ENCODE measurements around the gene KIF18A. TPM values are rescaled to one million over a fixed set of nuclear protein-coding genes. Genes with fewer than 3 reads are reported as not detected.

KIF18A gene
- total and polyA plus RNA-seq, 10 donors = 0.54 to 6.6 (median 1.9) TPM

GRCh38 chr11:28100665-28101064, 7.3 kb downstream of the KIF18A start:
- peaks cover 0 to 6% (median 0%) of the 10 kb centered on the region in 6 donors for H3K4me1 ChIP-seq
- H3K9me3 ChIP-seq = no peaks in the 10 kb centered on the region
- H3K36me3 ChIP-seq = peaks cover 0 to 7% (median 0%) of the 10 kb centered on the region in 6 donors
- intact Hi-C loops (cut with DNase I; ENCODE audit: low total_unique reads) = no loop called here
- no peaks in the 10 kb centered on the region for H3K27me3 ChIP-seq (replicated peaks in 1 of 7)
- no peak overlapping the region for H3K4me3 ChIP-seq
- no peak for DNase-seq
- no peak for TF ChIP-seq POLR2A (IDR thresholded peaks at IDR 0.05)
- no peak overlapping the region for H3K27ac ChIP-seq
- WGBS, 5 donors = 83 to 93% (median 85%) methylated on average over 2 of the region's 2 CpGs

GRCh38 chr11:28099715-28100114, 8.2 kb downstream of the KIF18A start:
- no peaks in the 10 kb centered on the region for H3K27me3 ChIP-seq (replicated peaks in 1 of 7)
- intact Hi-C loops (cut with DNase I; ENCODE audit: low total_unique reads) = no loop called here
- H3K4me1 ChIP-seq = no peaks in the 10 kb centered on the region
- H3K9me3 ChIP-seq = no peaks in the 10 kb centered on the region
- 60 to 82% (median 65%) methylated on average over 1 of the region's 1 CpG for WGBS, 5 donors
- no peak overlapping the region for H3K27ac ChIP-seq
- TF ChIP-seq POLR2A (IDR thresholded peaks at IDR 0.05) (no peak), POLR2AphosphoS5 (IDR thresholded peaks at IDR 0.05) (no peak), CTCF (IDR thresholded peaks at IDR 0.05 in 8 of 11, conservative IDR thresholded peaks at IDR 0.05 in 3 of 11) (no peak)
- peaks cover 0 to 7% (median 0%) of the 10 kb centered on the region in 6 donors for H3K36me3 ChIP-seq
- H3K4me3 ChIP-seq = no peak overlapping the region
- no peak for DNase-seq

- H3K27me3 ChIP-seq (replicated peaks in 1 of 7) = no peaks in the 10 kb centered on the region
- no peak for TF ChIP-seq POLR2AphosphoS5 (IDR thresholded peaks at IDR 0.05)
- no peak for DNase-seq
- H3K36me3 ChIP-seq = peaks cover 0 to 7% (median 0%) of the 10 kb centered on the region in 6 donors
- intact Hi-C loops (cut with DNase I; ENCODE audit: low total_unique reads) = no loop called here
- no peak overlapping the region for H3K4me3 ChIP-seq
- H3K4me1 ChIP-seq = no peaks in the 10 kb centered on the region
- 85 to 98% (median 85%) methylated on average over 1 of the region's 1 CpG for WGBS, 5 donors
- no peak overlapping the region for H3K27ac ChIP-seq
- H3K9me3 ChIP-seq = no peaks in the 10 kb centered on the region
Measured at GRCh38 chr11:28098257-28098656, 9.7 kb downstream of the KIF18A start.

- H3K36me3 ChIP-seq = peaks cover 0 to 7% (median 0%) of the 10 kb centered on the region in 6 donors
- intact Hi-C loops (cut with DNase I; ENCODE audit: low total_unique reads) = no loop called here
- no peaks in the 10 kb centered on the region for H3K4me1 ChIP-seq
- H3K27ac ChIP-seq = no peak overlapping the region
- DNase-seq = no peak
- H3K27me3 ChIP-seq (replicated peaks in 1 of 7) = no peaks in the 10 kb centered on the region
- H3K9me3 ChIP-seq = no peaks in the 10 kb centered on the region
- TF ChIP-seq POLR2A (IDR thresholded peaks at IDR 0.05) (no peak), POLR2AphosphoS5 (IDR thresholded peaks at IDR 0.05) (no peak)
- H3K4me3 ChIP-seq = no peak overlapping the region
Measured at GRCh38 chr11:28092786-28093185, 15.2 kb downstream of the KIF18A start.

GRCh38 chr11:28090052-28090749, 17.8 kb downstream of the KIF18A start:
- H3K9me3 ChIP-seq = no peaks in the 10 kb centered on the region
- intact Hi-C loops (cut with DNase I; ENCODE audit: low total_unique reads) = no loop called here
- H3K27me3 ChIP-seq (replicated peaks in 1 of 7) = no peaks in the 10 kb centered on the region
- H3K4me1 ChIP-seq = no peaks in the 10 kb centered on the region
- no peak overlapping the region for H3K4me3 ChIP-seq
- TF ChIP-seq POLR2A (IDR thresholded peaks at IDR 0.05) (no peak), CTCF (IDR thresholded peaks at IDR 0.05 in 8 of 11, conservative IDR thresholded peaks at IDR 0.05 in 3 of 11) (no peak), POLR2AphosphoS5 (IDR thresholded peaks at IDR 0.05) (no peak)
- H3K27ac ChIP-seq = no peak overlapping the region
- DNase-seq = no peak
- peaks cover 0 to 1% (median 0%) of the 10 kb centered on the region in 6 donors for H3K36me3 ChIP-seq
- 93 to 97% (median 96%) methylated on average over 2 of the region's 2 CpGs for WGBS, 5 donors
